HFFc6 (cell line): Measurements from ENCODE around the gene FOXRED2. TPM values are rescaled to one million over a fixed set of nuclear protein-coding genes. Genes with fewer than 3 reads are reported as not detected.

Source experiments
- DNase-seq: peaks from one replicate; pipeline ENCODE4 v3.0.0-alpha.2; 2018
- H3K27ac Mint-ChIP-seq: 2 replicates; pipeline ENCODE4 v1.8.0; 2020; ENCODE audit warnings: mild to moderate bottlenecking, mixed read lengths
- H3K27me3 Mint-ChIP-seq: 2 replicates; pipeline ENCODE4 v1.8.0; 2021; ENCODE audit warnings: mild to moderate bottlenecking, moderate library complexity, mixed read lengths; ENCODE audit not compliant: insufficient read depth
- H3K36me3 Mint-ChIP-seq: 2 replicates; pipeline ENCODE4 v1.8.0; 2021; ENCODE audit warnings: low read depth, mixed read lengths
- H3K4me1 Mint-ChIP-seq: 2 replicates; pipeline ENCODE4 v1.8.0; 2020; ENCODE audit warnings: low read depth, mixed read lengths
- H3K4me3 Mint-ChIP-seq: 2 replicates; pipeline ENCODE4 v1.8.0; 2020; ENCODE audit warnings: mild to moderate bottlenecking, moderate library complexity, mixed read lengths
- H3K9me3 Mint-ChIP-seq: 2 replicates; pipeline ENCODE4 v1.8.0; 2020; ENCODE audit warnings: mild to moderate bottlenecking, mixed read lengths
- total RNA-seq, 6 experiments: library from RNA; stranded (reverse); fragmentation: NEBNext Ultra II Directional; extraction: Animal tissue kit (Norgen Biotek cat#: 25700); gene quantifications; 2 replicates in 1 of 6; 3 replicates in 5 of 6; pipeline ENCODE4 v1.2.3, GENCODE V29; 2021
- TF ChIP-seq, protein P1 (sequence below): fragments of 200-600 bp; sonication (generic); IDR thresholded peaks from 2 replicates; pipeline ENCODE4 v1.5.0; 2021; ENCODE audit warnings: antibody characterized with exemption, mild to moderate bottlenecking

The FOXRED2 gene
- total RNA-seq, 6 experiments from 2014 or later, result 2.8 to 4.7 (median 4.2) TPM

DNA sequence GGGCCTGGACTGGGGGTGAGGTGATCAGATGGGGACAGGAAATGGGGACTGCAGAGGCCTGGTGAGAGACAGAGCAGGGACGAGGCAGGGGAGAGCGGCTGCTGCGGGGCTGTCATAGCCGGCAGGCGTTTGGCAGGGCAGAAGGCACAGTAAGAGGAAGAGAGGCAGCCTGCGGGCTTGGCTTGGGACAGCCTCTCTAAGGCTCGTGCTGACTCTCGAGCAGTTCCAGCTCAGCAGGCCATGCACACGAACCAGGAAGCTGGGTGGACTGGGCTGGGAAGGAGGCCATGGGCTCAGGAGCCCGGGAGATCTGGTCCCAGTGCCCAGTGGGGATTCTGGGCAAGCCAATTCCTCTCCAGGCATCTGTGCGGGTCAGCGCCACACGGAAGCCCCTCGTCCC, 41.8 kb upstream of the FOXRED2 start:
- no peaks in the 10 kb centered on the region for H3K9me3 Mint-ChIP-seq
- H3K36me3 Mint-ChIP-seq, result no peaks in the 10 kb centered on the region
- no peak overlapping the region for H3K4me3 Mint-ChIP-seq
- TF ChIP-seq, protein P1, sequence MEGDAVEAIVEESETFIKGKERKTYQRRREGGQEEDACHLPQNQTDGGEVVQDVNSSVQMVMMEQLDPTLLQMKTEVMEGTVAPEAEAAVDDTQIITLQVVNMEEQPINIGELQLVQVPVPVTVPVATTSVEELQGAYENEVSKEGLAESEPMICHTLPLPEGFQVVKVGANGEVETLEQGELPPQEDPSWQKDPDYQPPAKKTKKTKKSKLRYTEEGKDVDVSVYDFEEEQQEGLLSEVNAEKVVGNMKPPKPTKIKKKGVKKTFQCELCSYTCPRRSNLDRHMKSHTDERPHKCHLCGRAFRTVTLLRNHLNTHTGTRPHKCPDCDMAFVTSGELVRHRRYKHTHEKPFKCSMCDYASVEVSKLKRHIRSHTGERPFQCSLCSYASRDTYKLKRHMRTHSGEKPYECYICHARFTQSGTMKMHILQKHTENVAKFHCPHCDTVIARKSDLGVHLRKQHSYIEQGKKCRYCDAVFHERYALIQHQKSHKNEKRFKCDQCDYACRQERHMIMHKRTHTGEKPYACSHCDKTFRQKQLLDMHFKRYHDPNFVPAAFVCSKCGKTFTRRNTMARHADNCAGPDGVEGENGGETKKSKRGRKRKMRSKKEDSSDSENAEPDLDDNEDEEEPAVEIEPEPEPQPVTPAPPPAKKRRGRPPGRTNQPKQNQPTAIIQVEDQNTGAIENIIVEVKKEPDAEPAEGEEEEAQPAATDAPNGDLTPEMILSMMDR, result no peak
- peaks cover 25% of the 10 kb centered on the region for H3K27me3 Mint-ChIP-seq
- DNase-seq, result no peak
- peaks cover 50% of the 10 kb centered on the region for H3K4me1 Mint-ChIP-seq
- 0 out of 2 replicates have a peak overlapping the region, but pooled peaks have one; percentile 0 for H3K27ac Mint-ChIP-seq

DNA sequence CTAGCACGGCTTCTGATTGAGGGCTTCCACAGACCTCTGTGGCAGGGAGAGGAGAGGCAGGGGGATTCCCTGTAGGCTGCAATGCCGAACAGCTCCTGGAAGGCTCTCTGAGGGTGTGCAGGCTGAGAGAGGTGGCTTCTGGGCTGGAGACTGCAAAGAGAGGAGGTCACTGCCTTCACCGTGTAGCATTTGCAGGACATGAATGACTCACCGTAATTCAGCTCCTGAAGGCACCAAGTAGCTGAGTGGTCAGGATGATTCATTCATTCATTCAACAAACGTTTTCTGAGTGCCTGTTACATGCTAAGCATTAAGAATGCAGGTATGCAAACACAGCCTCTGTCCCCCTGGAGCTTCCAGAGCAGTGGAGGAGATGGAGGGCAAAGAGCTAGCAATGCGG, 40.1 kb upstream of the FOXRED2 start:
- H3K27me3 Mint-ChIP-seq, result peaks cover 17% of the 10 kb centered on the region
- H3K4me1 Mint-ChIP-seq, result peaks cover 61% of the 10 kb centered on the region
- H3K4me3 Mint-ChIP-seq, result peak overlapping the region; percentile 23; the same call in 1 of the 2 replicates
- H3K36me3 Mint-ChIP-seq, result no peaks in the 10 kb centered on the region
- TF ChIP-seq, protein P1, result no peak
- no peaks in the 10 kb centered on the region for H3K9me3 Mint-ChIP-seq
- peak overlapping the region; percentile 41 for H3K27ac Mint-ChIP-seq
- peak; percentile 89 for DNase-seq

DNA sequence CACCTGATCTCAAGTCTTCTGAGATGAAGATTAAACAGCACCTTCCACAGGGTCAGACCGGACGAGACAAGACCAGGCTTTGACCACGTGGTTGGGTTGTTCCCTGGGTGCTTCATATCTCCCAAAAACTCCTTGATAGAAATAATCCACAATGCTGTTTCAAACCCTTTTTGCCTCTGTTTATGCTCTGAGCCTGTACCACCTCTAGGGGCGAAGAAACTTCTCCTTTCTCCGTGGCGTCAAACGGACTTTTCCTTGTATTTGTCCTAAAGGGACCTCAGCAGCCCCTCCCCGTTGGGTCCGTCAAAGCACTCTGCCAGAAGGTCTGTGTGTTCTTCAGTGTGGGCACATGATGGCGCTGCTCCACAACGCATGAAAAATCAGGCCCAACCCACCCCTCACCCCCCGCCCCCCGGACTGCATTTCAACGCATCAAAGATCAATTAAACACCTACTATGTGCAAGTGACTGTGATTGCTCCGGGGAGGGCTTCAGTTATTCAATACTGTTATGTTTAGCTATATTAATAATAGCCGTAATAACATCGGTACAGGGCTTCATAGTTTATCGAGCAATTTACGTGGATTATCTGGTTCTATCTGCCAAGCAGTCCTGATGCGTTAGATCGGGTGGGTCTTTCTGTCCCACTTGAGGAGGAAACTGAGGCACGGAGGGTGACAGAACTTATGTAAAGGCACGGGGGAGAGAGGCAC, 39.4 kb upstream of the FOXRED2 start:
- Mint-ChIP-seq H3K9me3 (no peaks in the 10 kb centered on the region), H3K4me3 (peak overlapping the region; percentile 23; the same call in 1 of the 2 replicates), H3K27me3 (peaks cover 12% of the 10 kb centered on the region), H3K27ac (no peak overlapping the region; the same call in none of the 2 replicates), H3K36me3 (no peaks in the 10 kb centered on the region), H3K4me1 (peaks cover 68% of the 10 kb centered on the region)
- TF ChIP-seq, protein P1, result peak; percentile 81
- peak; percentile 36 for DNase-seq

DNA sequence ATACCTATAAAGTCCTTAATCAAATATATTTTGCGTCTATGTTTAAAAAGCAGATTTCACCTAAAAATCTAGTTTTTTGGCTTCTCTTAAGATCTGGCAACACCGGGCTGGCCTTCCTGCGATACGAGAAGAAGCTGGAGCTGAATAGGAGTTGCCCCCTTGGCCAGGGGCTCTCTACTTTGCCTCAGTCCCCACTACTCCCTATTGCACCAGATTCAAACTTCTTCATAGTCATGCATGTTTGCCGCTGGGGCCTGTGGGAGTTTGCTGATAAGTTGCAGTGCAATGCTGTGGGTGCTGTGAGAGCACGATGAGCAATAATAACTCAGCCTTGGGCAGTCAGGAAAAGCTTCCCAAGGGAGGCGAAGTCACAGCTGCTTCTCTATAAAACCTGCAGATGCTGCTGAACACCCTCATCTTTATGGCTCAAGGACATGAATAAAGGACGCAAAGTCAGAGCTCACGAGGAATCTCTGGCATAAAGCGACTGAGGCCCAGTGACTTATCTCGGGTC, 37.3 kb upstream of the FOXRED2 start:
- Mint-ChIP-seq H3K27ac (peak overlapping the region; percentile 67), H3K9me3 (no peaks in the 10 kb centered on the region), H3K4me1 (peaks cover 68% of the 10 kb centered on the region), H3K36me3 (no peaks in the 10 kb centered on the region), H3K27me3 (no peaks in the 10 kb centered on the region; the same call in 1 of the 2 replicates), H3K4me3 (no peak overlapping the region)
- peak; percentile 25 for DNase-seq
- TF ChIP-seq, protein P1, result no peak

DNA sequence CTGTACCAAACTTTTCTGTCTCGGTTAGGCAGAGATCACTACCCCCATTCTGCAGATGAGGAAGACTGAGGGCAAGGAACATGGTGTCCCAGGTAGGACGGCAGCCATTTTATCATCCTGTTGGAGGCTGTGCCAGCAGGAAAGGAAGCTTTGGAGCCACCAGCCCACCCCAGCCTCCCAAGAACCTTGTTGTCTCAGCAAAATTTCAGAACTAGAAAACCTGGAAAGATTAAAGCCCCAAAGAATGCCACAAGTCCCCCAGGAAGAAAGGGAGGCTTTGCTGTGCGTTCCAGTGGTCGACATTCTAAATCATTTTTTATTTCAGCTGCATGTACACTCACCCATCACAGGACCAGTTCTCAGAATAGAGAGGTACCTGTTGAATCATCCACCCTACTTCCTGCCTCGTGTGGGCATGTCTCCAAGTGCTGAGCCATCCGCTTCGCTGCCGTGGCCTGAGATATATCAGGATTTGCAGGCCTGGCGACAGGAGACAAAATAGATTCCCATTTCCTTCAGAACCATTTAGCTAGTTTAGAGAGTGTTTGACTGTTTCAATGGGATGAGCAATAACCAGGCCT, 35.1 kb upstream of the FOXRED2 start:
- peak overlapping the region; percentile 46; the same call in 1 of the 2 replicates for H3K4me3 Mint-ChIP-seq
- peak overlapping the region; percentile 91 for H3K27ac Mint-ChIP-seq

More for the DNA sequence above, 35.1 kb upstream of the FOXRED2 start:
- peaks cover 52% of the 10 kb centered on the region for H3K4me1 Mint-ChIP-seq
- H3K36me3 Mint-ChIP-seq, result no peaks in the 10 kb centered on the region
- H3K9me3 Mint-ChIP-seq, result no peaks in the 10 kb centered on the region
- peaks cover 5% of the 10 kb centered on the region; the same call in 1 of the 2 replicates for H3K27me3 Mint-ChIP-seq
- TF ChIP-seq, protein P1, result no peak
- peak; percentile 94 for DNase-seq
